DMS153 treated with DMSO at 0.1 percent for 48 hours (cell line): ENCODE measurements around the gene ZGPAT.

Experiments
- DNase-seq: peaks from one replicate; lab custom pipeline; 2025; ENCODE audit not compliant: unreplicated experiment; lab: John Stamatoyannopoulos, UW

Gene ZGPAT

DNA sequence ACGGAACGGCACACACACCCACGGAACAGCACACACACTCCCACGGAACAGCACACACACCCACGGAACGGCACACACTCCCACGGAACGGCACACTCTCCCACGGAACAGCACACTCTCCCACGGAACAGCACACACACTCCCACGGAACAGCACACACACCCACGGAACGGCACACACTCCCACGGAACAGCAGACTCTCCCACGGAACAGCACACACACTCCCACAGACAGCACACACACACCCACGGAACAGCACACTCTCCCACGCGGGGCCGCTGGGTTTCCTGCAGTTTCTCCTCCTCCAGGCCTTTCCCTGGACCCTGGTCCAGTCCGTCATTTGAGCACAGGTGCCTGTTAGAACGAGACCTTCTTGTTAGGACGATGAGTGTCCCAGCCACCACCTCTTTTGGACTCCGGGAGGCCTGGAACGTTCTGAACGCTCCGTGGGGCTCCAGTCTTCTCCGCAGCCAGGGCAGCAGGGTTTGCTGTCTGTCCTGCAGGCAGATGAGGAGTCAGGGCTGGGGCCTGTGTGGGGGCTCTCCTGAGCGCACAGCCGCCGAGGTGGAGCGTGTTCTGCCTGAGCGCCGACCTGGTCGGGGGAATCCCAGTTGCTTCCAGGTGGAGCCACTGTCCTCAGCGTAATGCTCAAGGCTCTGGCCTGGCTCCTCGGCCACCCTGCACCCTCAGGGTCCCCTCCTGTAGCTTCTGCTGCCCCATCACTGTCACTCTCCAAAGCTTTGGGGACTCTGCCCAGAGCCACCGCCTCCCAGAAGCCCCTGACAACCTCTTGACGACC is 29.0 kb upstream of the ZGPAT start:
- DNase-seq = no peak

DNA sequence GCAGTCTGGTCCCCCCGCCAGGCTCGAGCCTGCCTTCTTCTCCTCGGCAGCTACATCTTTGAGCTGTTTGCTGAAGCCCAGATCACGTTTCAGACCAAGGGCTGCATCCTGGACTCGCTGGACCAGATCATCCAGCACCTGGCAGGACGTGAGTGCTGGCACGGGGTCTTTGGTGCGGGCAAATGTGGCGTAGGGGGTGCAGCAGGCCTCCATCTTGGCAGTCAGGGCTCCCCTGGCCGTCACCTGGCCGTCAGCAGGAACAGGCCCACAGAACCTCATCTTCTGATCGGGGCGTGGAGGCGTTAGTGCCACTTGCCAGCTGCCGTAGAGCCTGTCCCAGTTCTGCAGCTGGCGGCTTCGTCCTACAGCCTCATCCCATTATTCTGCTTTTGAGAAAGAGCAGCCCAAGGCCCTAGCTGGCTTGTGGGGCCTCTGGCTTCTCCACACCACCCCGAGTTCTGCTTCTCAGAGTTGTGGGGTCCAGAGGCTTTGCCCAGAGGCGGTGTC is 28.0 kb upstream of the ZGPAT start:
- no peak for DNase-seq

DNA sequence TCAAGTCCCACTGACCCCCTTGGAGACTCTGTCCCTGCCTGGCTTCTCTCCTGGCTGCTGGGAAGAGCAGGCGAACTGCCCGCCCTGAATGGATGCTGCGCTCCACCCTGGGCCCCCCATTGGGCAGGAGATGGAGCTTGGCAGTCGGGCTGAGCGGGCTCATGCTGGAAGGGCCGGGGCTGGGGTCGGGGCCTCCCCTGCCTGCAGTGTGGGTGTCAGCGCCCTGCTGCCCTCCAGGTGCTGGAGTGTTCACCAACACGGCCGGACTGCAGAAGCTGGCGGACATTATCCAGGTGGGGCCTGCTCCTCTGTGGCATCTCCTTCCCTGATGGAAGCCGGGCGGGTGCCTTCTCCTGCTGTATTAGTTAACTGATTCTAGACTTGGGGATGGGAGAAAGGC is 27.4 kb upstream of the ZGPAT start:
- DNase-seq = no peak

DNA sequence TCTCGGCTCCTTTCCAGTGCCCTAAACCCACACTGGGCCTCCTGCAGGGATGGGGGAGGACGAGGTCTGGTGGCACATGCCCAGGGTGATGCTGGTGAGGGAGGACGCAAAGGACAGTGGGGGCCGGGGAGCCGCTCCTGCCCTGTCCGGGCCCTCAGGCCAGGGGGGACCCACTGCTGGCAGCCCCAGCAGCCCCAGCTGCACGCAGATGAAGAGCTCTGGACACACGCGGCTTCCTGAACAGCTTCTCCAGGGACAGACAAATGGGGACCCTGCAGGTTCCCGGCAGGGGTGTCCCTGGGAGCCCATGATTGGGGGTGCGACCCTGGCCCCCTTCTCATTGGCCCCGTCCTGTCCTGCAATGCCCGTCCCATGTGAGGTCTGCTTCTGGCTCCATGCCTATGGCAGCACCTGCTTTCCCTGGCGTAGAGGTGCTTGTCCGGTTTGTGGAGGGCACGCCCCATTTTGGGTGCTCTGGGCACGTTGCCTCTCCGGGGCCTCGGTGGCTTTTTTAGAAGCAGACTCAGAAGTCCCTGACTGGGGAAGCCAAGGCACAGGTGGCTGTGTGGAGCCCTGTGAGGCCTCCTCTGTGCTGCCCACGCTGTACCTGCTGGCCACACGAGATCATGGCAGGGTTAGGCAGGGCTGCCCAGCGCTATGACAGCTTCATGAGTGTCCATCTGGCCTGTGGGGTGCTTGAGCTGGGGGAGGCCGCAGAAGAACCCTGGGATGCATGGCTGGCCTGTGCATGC is 26.8 kb upstream of the ZGPAT start:
- no peak for DNase-seq

DNA sequence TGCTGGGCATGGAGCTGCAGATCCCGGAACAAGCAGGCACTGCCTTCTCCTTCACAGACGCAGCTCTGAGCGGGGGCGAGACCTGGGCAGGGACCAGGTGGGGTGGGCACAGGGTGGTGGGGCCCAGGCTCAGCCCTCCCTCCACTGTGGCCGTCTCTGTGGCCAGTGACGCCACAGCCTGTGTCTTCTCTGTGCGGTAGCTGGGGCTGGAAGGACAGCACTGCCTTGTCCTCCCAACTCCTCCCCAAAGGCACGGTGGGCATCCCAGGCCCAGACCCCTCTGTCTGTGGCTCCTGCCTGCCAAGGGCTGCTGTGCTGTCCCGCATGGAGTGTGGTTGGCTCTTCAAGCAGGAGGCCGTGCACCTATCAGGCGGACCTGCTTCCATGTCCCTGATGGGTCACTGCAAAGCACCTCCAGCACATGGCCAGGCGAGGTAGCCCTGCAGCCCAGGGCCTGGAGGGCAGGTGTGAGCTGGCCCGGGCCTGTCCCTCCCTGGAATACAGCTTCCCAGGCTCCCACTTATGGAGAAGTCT is 26.2 kb upstream of the ZGPAT start:
- DNase-seq = no peak

DNA sequence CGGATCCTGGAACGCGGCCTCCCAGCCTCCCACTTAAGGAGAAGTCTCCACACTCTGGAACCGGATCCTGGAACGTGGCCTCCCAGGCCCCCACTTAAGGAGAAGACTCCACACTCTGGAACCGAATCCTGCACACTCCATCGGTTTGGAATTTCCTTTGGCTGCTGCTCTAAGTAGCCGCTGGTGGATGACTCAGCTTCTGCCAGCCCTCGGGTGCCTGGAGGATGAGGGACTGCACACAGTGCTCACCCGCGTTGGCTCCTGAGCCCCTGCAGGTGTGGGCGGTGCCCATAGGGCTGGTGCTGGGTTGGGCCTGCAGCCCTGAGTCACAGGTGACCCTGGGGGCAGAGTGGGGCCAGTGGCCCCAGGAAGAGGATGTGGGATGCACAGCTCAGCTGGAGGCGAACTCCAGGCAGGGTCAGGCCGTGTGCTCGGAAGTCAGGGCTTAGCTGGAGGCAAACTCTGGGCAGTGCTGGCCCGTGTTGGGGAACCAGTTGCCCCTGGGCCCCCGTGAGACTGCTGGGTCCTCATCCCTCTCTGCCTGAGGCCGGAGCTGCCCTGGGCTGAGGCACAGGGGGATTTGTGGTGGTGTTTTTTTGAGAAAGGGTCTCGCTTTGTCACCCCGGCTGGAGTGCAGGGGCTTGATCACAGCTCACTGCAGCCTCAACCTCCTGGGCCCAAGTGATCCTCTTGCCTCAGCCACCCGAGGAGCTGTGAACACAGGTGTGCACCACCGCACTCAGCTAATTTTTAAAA is 25.3 kb upstream of the ZGPAT start:
- no peak for DNase-seq

DNA sequence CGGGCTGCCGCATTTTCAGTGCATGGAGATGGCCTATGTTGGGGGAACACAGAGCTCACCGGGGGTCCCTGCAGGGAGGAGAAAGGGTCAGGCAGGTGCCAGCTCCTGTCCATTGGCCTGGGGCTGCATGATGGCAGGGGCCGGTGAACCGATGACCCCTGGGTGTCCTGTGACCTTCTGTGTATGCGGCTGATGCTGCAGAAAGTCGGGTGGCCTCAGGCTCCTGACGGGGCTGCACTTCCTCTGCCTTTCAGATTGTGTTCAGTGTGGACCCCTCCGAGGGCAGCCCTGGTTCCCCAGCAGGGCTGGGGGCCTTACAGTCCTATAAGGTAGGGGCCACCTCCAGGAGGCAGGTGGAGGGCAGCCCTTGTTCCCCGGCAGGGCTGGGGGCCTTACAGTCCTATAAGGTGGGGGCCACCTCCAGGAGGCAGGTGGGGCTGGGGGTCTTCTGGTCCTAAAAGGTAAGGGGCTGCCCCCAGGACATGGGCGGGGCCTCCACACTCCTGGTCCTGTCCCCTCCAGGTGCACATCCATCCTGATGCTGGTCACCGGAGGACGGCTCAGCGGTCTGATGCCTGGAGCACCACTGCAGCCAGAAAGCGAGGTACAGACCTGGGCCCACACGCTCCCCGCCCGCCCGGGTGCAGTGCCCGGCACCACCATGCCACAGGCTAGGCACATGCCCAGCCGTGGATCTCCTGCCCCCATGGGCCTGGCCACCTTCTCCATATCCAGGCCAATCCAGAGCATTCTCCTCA is 22.4 kb upstream of the ZGPAT start:
- DNase-seq = no peak

DNA sequence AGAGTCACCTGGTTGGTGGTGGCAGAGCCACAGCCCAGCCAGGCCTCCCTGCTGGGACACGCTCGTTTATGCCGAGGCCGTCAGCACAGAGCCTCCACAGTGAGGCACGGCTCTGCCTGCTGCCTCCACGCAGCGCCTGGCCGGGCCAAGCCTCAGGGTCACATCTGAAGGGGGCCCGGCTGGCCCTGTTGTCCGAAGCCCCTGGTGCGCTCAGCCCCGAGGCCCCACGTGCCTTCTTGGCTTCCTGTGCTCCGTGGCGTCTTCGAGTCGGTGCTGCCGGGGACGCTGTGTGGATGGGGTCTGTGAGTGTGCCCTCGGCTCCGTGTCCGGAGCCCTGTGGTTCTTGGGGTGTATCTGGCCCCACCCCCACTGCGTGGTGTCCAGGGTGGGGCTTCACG is 21.7 kb upstream of the ZGPAT start:
- DNase-seq = no peak

DNA sequence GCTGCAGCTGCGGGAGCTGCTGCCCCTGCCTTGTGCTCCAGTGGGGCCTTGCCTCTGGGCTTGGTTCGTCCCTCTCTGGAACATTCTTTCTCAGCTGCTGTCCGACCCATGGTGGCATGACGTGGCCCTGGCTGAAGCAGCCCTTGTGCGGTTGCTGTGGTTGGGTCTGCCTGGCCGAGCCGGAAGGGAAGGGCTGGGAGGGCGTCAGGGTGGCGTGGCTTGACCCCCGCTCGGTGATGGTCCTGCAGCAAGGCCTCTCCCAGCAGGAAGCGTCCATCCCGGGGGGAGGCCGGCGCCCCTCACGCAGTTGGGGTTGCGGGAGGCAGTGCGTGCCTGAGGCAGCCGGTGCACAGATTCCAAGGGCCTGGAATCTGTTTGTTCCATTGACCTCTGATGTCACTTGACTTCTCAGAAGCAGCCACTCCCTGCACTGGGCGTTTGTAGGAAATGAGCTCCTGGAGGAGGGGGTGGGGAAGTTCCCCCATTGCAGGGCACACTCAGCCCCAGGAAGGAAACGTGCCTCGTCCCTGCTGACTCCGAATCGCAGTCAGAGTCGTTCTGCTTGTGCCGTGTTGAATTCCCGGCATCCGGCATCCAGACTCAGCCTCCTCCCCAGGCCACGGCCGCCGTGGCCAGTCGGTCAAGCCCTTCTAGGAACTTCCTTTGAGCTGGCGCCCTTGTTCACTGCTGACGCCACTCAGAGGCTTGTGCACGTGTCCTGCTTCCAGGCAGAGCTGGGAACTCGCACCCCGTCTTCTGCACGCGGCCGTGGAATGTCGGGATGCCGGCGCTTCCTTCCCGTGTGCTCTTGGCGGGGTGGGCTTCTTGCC is 21.1 kb upstream of the ZGPAT start:
- DNase-seq = no peak

DNA sequence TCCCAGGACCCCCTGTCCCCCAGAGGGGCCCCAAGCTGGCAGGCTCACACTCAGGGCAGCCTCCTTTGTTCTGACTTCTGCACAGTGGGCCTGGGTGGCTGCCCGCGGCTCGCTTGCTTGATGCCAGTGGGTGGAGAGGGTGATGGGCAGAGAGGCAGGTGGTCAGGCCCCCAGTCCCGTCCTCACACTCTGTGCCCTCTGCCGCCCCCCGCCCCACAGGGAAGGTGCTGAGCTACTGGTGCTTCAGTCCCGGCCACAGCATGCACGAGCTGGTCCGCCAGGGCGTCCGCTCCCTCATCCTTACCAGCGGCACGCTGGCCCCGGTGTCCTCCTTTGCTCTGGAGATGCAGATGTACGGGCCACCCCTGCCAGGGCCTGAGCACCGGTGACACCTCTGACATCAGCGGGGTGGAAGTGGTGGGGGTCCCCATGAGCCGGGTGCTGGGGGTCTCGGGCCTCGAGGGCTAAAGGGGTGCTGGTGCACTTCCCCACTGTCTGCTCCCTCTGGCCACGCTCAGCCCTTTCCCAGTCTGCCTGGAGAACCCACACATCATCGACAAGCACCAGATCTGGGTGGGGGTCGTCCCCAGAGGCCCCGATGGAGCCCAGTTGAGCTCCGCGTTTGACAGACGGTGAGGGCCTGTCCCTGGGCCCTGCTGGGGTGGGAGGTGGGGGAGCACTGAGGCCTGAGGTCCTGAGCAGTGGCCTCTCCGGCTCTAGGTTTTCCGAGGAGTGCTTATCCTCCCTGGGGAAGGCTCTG is 20.2 kb upstream of the ZGPAT start:
- no peak for DNase-seq

DNA sequence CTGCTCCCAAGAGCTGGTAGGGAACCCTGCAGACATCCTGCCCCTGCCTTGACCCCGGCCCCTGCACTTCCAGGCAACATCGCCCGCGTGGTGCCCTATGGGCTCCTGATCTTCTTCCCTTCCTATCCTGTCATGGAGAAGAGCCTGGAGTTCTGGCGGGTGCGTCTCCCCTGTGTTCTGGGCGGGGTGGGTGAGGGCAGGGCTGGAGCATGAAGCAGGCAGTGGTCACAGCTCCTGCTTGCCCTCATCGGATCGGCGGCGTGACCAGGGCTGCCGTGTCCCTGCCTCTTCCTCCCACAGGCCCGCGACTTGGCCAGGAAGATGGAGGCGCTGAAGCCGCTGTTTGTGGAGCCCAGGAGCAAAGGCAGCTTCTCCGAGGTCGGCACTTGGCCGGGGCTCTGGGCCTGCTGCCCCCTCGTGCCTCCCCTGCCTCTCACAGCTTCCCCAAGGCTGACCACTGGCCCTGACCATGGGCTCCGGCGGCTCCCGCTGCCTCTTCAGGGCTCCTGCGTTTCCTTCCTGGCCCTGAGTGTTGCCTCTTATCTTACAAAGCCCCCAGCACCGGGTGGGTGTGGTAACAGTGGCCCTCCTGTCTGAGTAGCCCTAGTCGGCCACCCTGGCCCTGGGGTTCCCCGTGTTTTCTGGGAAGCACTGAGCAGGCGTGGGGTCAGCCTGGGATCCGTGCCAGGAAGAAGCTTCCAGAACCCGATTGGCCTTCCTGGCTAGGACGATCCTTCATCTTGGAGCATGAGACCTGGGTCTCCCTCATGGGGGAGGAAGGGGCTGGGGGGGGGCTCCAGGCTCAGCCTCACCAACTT is 19.4 kb upstream of the ZGPAT start:
- no peak for DNase-seq

DNA sequence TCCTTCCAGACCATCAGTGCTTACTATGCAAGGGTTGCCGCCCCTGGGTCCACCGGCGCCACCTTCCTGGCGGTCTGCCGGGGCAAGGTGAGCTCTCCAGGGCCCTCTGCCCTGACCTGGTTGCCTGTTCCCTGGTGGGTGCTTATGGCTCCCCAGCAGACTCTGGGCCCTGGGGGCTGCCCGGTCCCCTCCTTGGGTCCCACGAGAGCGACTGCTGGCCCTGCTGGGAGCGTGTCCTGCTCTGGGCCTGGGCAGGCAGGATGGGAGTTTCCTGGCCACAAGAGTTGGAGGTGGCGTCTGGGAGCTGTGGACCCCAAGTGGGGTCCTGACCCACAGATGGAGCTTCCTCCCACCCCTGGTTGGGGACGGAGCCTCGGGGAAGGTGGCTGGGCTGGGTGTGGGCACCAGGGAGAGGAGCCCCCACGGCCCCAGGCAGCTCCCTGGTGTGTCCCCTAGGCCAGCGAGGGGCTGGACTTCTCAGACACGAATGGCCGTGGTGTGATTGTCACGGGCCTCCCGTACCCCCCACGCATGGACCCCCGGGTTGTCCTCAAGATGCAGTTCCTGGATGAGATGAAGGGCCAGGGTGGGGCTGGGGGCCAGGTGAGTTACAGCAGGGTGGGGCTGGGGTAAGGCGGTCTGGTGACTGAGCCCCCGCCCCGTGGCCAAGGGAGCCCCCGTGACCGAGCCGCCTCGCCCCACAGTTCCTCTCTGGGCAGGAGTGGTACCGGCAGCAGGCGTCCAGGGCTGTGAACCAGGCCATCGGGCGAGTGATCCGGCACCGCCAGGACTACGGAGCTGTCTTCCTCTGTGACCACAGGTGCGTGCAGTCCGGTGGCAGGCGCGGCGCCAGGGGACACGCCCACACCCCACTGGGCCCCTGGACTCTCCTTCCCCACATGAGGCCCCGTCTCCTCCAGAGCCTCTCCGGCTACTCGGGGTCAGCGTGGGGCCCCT is 18.5 kb upstream of the ZGPAT start:
- no peak for DNase-seq

DNA sequence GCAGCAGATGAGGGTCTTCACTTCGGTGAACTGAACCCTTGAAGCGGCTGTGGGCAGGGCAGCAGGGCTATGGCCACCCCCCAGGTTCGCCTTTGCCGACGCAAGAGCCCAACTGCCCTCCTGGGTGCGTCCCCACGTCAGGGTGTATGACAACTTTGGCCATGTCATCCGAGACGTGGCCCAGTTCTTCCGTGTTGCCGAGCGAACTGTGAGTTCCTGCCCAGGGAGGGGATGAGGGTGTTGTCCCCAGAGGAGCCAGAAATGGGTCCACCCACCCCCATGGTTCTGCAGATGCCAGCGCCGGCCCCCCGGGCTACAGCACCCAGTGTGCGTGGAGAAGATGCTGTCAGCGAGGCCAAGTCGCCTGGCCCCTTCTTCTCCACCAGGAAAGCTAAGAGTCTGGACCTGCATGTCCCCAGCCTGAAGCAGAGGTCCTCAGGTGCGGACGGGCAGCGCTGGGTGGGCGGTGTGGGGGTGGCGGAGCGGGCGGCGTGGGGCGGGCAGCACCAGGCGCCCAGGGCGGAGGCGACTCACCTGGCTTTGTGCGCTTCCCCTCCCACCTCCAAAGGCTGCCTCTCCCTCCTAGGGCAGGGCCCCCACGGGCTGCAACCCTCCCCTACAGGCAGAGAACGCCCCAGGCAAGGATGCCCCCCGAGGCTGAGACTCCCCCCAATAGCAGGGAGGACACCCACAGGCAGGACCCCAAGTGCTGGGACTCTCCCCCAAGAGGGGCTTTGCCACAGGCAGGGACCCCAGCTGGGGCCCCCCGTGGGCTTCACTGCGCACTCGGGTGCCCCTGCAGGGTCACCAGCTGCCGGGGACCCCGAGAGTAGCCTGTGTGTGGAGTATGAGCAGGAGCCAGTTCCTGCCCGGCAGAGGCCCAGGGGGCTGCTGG is 17.6 kb upstream of the ZGPAT start:
- DNase-seq = no peak

DNA sequence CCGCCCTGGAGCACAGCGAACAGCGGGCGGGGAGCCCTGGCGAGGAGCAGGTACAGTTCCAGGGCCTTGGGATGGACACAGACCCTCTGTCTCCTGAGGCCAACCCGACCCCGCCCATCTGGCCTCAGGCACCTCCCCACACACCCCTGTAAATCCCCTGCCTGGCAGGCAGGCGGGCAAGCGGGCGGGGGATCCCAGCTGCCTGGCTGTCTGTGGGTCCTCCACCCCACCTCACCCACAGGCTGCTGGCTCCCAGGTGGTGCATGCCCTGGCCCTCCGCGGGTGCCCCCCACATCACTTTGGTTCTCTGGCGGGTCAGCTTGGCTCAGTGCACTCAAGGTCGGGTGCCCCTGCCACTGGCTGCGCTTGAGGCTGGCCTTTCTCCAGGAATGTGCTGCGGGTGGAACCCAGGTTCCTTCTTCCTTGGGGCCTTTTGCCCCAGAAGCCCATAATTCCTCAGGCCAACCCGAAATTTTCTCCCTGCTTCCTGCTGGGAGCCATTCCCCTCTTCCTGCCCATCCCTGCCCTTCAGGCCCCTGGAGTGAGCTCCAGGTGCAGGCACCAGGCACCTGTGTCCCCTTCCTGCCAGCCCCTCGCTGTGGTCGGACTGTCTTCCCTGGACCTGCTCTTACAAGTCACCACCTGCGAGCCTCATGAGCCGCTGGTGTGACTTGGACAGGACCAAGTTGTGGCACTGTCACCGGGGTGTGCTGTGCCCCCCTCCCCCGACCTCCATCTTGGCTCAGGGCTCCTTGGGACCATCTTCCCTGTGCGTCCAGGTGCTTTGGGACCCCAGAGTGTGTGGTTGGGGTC is 16.7 kb upstream of the ZGPAT start:
- no peak for DNase-seq

DNA sequence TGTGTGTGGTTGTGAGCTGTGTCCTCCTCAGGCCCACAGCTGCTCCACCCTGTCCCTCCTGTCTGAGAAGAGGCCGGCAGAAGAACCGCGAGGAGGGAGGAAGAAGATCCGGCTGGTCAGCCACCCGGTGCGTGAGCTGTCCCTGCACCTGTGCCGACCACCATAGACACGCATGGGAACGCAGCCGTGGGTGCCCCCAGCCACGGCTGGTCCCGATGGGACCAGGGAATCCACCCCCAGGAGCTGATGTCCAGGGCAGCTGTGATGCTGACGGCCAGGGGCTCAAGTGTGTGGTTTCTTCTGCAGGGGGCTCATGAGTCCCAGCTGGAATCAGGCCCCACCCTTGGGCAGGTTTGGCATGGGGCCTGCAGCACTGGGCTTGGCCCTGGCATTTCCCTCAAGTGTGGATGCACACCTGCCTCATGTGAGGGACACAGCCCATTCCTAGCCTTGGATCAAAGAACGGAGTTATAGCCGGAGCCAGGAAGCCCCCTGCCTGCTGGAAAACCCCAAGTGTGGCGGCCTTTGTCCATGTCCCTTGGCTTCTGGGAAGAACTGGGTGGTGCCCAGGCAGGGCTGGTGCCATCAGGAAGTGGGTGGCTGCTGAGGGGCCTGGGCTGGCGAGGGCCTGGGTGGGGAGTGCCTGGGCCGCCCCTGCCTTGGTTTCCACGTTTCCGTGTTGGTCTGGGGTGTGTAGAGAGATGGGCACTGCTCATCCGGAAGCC is 16.0 kb upstream of the ZGPAT start:
- no peak for DNase-seq
